ENCODE data around the gene TCF25. TPM values are rescaled to one million over a fixed set of nuclear protein-coding genes. Genes with fewer than 3 reads are reported as not detected.

The TCF25 gene
- polyA plus RNA-seq, 1 donor (not counting 4 experiments of a cell fraction or from before 2014, with no cell fraction given) = 103 TPM

DNA sequence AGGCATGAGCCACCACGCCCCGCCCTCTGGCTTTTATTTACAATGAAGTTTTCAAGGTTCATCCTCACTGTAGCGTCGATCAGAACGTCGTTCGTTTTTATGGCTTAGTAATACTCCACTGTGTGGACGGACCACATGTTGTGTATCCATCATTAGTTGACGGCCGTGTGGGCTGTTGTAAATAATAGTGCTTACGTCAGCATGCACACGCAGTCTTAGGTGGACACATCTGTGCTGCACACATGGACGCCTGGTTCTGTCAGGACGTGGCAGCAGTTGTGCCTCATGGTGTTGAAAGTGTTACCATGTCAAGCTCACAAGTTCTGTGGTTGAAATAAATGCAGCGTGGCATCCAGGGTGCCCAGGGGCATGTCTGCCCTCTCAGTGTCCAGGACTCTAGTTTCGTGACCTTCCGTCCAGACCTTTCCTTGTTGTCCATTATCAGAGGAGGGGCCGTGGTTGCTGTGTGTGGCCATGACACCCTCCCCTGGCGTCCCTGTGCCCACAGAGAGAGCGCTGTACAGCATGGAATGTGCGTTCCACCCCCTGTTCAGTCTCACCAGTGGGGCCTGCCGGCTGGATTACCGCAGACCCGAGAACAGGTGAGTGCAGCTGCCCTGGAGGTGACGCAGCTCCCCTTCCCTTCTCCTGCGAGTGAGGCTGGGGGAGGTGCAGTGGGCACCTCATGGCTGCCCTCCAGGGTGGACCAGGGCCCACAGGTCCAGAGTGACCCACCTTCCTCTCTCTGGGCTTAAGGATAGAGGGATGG lies 22.3 kb downstream of the TCF25 start:
- Histone ChIP-seq H2AFZ (ENCODE audit: control insufficient read depth, low read length) (no peak overlapping the region), H3K4me2 (ENCODE audit: control insufficient read depth, extremely low read depth, insufficient read depth, low read depth, low read length) (no peak overlapping the region), H3K27ac (ENCODE audit: control insufficient read depth, insufficient read depth, low read length) (no peak overlapping the region), H3K9ac (ENCODE audit: control insufficient read depth, extremely low read depth, insufficient read depth, low read length) (no peak overlapping the region), H4K20me1 (ENCODE audit: control insufficient read depth, extremely low read depth, insufficient read depth, low read length) (peaks cover 4% of the 10 kb centered on the region), H3K4me1 (ENCODE audit: control insufficient read depth, extremely low read depth, insufficient read depth, low read length) (no peaks in the 10 kb centered on the region), H3K79me2 (ENCODE audit: control insufficient read depth, insufficient read depth, low read length) (no peaks in the 10 kb centered on the region), H3K4me3 (ENCODE audit: control insufficient read depth in 2 of 3, extremely low read depth in 1 of 3, insufficient read depth in 2 of 3, low read depth in 1 of 3, low read length in 3 of 3) (no peak overlapping the region), H3K27me3 (ENCODE audit: control insufficient read depth, extremely low read depth, insufficient read depth, low read length) (no peaks in the 10 kb centered on the region), H3K9me3 (ENCODE audit: control insufficient read depth, low read depth, low read length) (no peaks in the 10 kb centered on the region), H3K36me3 (ENCODE audit: control insufficient read depth in 2 of 2, extremely low read depth in 1 of 2, insufficient read depth in 2 of 2, low read length in 2 of 2) (peaks cover 37 to 53% of the 10 kb centered on the region in 2 experiments), H3K9me1 (ENCODE audit: control insufficient read depth, extremely low read depth, insufficient read depth, low read length) (no peaks in the 10 kb centered on the region)
- DNase-seq (ENCODE audit: low read depth, low spot score) (no peak), FAIRE-seq (no peak)
- TF ChIP-seq, protein P1, sequence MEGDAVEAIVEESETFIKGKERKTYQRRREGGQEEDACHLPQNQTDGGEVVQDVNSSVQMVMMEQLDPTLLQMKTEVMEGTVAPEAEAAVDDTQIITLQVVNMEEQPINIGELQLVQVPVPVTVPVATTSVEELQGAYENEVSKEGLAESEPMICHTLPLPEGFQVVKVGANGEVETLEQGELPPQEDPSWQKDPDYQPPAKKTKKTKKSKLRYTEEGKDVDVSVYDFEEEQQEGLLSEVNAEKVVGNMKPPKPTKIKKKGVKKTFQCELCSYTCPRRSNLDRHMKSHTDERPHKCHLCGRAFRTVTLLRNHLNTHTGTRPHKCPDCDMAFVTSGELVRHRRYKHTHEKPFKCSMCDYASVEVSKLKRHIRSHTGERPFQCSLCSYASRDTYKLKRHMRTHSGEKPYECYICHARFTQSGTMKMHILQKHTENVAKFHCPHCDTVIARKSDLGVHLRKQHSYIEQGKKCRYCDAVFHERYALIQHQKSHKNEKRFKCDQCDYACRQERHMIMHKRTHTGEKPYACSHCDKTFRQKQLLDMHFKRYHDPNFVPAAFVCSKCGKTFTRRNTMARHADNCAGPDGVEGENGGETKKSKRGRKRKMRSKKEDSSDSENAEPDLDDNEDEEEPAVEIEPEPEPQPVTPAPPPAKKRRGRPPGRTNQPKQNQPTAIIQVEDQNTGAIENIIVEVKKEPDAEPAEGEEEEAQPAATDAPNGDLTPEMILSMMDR (optimal IDR thresholded peaks at IDR 0.05 in 1 of 3, IDR thresholded peaks at IDR 0.05 in 1 of 3, conservative IDR thresholded peaks at IDR 0.05 in 1 of 3; ENCODE audit: extremely low read depth in 1 of 3, insufficient read depth in 2 of 3, low read length in 3 of 3) = no peak
- no peak for TF ChIP-seq EZH2 (IDR thresholded peaks at IDR 0.05; ENCODE audit: low read length)
- dilution Hi-C loops (cut with MboI; ENCODE audit: extremely low pct_ligation_motif_present, low sequenced_read_pairs) = no loop called here

DNA sequence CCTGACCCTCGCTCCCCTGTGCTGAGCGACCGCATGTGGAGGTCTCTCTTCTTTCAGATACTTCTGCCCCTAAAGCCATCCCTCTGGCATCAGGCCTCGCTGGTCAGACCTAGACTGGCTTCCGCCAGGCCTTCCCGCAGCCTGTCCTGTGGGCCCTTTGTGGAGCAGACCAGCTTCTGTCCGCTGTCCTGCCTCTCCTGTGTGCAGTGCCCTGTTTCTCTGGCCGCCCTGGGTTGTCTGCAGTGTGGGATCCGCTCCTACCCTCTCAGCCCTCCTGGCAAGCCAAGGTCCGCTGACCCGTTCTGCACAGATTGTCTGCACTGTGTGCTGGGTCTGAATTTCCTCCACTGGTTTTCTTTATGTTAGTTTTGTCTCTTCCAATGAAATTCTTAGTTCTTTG lies 23.8 kb downstream of the TCF25 start:
- Histone ChIP-seq H3K79me2 (ENCODE audit: control insufficient read depth, insufficient read depth, low read length) (no peaks in the 10 kb centered on the region), H4K20me1 (ENCODE audit: control insufficient read depth, extremely low read depth, insufficient read depth, low read length) (peaks cover 4% of the 10 kb centered on the region), H3K36me3 (ENCODE audit: control insufficient read depth in 2 of 2, extremely low read depth in 1 of 2, insufficient read depth in 2 of 2, low read length in 2 of 2) (peaks cover 37 to 50% of the 10 kb centered on the region in 2 experiments), H3K9me1 (ENCODE audit: control insufficient read depth, extremely low read depth, insufficient read depth, low read length) (no peaks in the 10 kb centered on the region), H3K4me1 (ENCODE audit: control insufficient read depth, extremely low read depth, insufficient read depth, low read length) (no peaks in the 10 kb centered on the region), H3K27me3 (ENCODE audit: control insufficient read depth, extremely low read depth, insufficient read depth, low read length) (no peaks in the 10 kb centered on the region), H3K9me3 (ENCODE audit: control insufficient read depth, low read depth, low read length) (no peaks in the 10 kb centered on the region), H3K27ac (ENCODE audit: control insufficient read depth, insufficient read depth, low read length) (no peak overlapping the region), H3K4me3 (ENCODE audit: control insufficient read depth in 2 of 3, extremely low read depth in 1 of 3, insufficient read depth in 2 of 3, low read depth in 1 of 3, low read length in 3 of 3) (no peak overlapping the region), H3K4me2 (ENCODE audit: control insufficient read depth, extremely low read depth, insufficient read depth, low read depth, low read length) (no peak overlapping the region), H3K9ac (ENCODE audit: control insufficient read depth, extremely low read depth, insufficient read depth, low read length) (no peak overlapping the region), H2AFZ (ENCODE audit: control insufficient read depth, low read length) (no peak overlapping the region)
- FAIRE-seq = no peak
- no peak for DNase-seq (ENCODE audit: low read depth, low spot score)
- TF ChIP-seq, protein P1 (optimal IDR thresholded peaks at IDR 0.05 in 1 of 3, IDR thresholded peaks at IDR 0.05 in 1 of 3, conservative IDR thresholded peaks at IDR 0.05 in 1 of 3; ENCODE audit: extremely low read depth in 1 of 3, insufficient read depth in 2 of 3, low read length in 3 of 3) = no peak
- TF ChIP-seq EZH2 (IDR thresholded peaks at IDR 0.05; ENCODE audit: low read length) = no peak
- dilution Hi-C loops (cut with MboI; ENCODE audit: extremely low pct_ligation_motif_present, low sequenced_read_pairs) = no loop called here
